Measurements from ENCODE around the gene JAZF1. TPM values are rescaled to one million over a fixed set of nuclear protein-coding genes. Genes with fewer than 3 reads are reported as not detected.

The JAZF1 gene
- total and polyA plus RNA-seq, 2 of the 8 experiments (the other 6 are each of a cell fraction or from before 2014, with no cell fraction given) = 2.6 to 21.8 TPM

GRCh38 chr7:27895551-27895950 lies 285.0 kb downstream of the JAZF1 start:
- Histone ChIP-seq H3K14ac (ENCODE audit: insufficient read length) (no peak overlapping the region), H3K18ac (ENCODE audit: extremely low read depth, low read length) (no peak overlapping the region), H2BK15ac (ENCODE audit: low read length) (no peak overlapping the region), H3K9ac (replicated peaks in 1 of 4; ENCODE audit: extremely low read depth in 1 of 4, low read depth in 3 of 4, low read length in 3 of 4) (no peak overlapping the region), H2AK5ac (ENCODE audit: low read depth, low read length) (no peak overlapping the region), H3K36me3 (ENCODE audit: control insufficient read depth in 2 of 4, insufficient read depth in 4 of 4, low read length in 3 of 4) (no peaks in the 10 kb centered on the region), H4K5ac (ENCODE audit: insufficient read length, low read depth, low read length) (no peak overlapping the region), H3K4ac (replicated peaks; ENCODE audit: insufficient read length, low read depth, low read length) (no peak overlapping the region), H2BK12ac (ENCODE audit: low read depth, low read length) (no peak overlapping the region), H3K56ac (replicated peaks; ENCODE audit: insufficient read length, low read depth, low read length) (no peak overlapping the region), H3K79me1 (ENCODE audit: low read depth, low read length) (no peaks in the 10 kb centered on the region; the same call in 1 of the 2 replicates), H2BK20ac (ENCODE audit: low read length) (no peak overlapping the region), H3K9me3 (ENCODE audit: insufficient read depth in 2 of 2, low read depth in 1 of 2, low read length in 1 of 2) (no peaks in the 10 kb centered on the region), H3K27ac (ENCODE audit: low read depth, low read length) (no peak overlapping the region), H2AFZ (ENCODE audit: low read length) (no peak overlapping the region), H3K79me2 (ENCODE audit: control insufficient read depth in 1 of 2, insufficient read depth in 2 of 2, low read length in 2 of 2) (no peaks in the 10 kb centered on the region), H3K23ac (ENCODE audit: insufficient read length) (no peak overlapping the region), H2BK5ac (ENCODE audit: low read depth, low read length) (no peak overlapping the region), H2BK120ac (replicated peaks; ENCODE audit: low read depth, low read length) (no peak overlapping the region), H3K4me3 (ENCODE audit: extremely low read depth in 1 of 4, insufficient read depth in 2 of 4, low read depth in 3 of 4, low read length in 4 of 4) (no peak overlapping the region), H4K20me1 (replicated peaks in 1 of 2; ENCODE audit: control insufficient read depth in 1 of 2, insufficient read depth in 2 of 2, low read length in 2 of 2) (no peaks in the 10 kb centered on the region), H3K23me2 (ENCODE audit: low read depth, low read length) (no peaks in the 10 kb centered on the region), H3K4me1 (replicated peaks in 1 of 4; ENCODE audit: control insufficient read depth in 3 of 4, insufficient read depth in 4 of 4, low read length in 3 of 4) (peaks cover 3 to 10% (median 8%) of the 10 kb centered on the region in 4 experiments), H4K8ac (ENCODE audit: extremely low read depth, insufficient read depth, low read length) (no peak overlapping the region), H3K27me3 (replicated peaks in 1 of 4; ENCODE audit: control insufficient read depth in 3 of 4, extremely low read depth in 1 of 4, insufficient read depth in 3 of 4, low read length in 3 of 4) (no peaks in the 10 kb centered on the region), H4K91ac (replicated peaks; ENCODE audit: insufficient read length, low read length) (no peak overlapping the region), H3K4me2 (ENCODE audit: insufficient read depth in 1 of 2, low read depth in 2 of 2, low read length in 2 of 2) (no peak overlapping the region)
- no peak for FAIRE-seq
- TF ChIP-seq USF2 (IDR thresholded peaks at IDR 0.05; ENCODE audit: low read length) (no peak), ATF2 (IDR thresholded peaks at IDR 0.05; ENCODE audit: low read length) (no peak), GABPA (IDR thresholded peaks at IDR 0.05; ENCODE audit: borderline replicate concordance, insufficient read depth, low read length) (no peak), PHF8 (conservative IDR thresholded peaks at IDR 0.05; ENCODE audit: low read depth, low read length) (no peak), RAD21 (IDR thresholded peaks at IDR 0.05 in 1 of 2, conservative IDR thresholded peaks at IDR 0.05 in 1 of 2; ENCODE audit: low read depth in 2 of 2, low read length in 2 of 2) (no peak), MAX (IDR thresholded peaks at IDR 0.05) (no peak), SP1 (IDR thresholded peaks at IDR 0.05; ENCODE audit: low read depth, low read length) (no peak), JUND (IDR thresholded peaks at IDR 0.05; ENCODE audit: low read length) (no peak)
- DNase-seq (ENCODE audit: low read depth in 1 of 2, low spot score in 2 of 2) = no peak
- CTCF ChIA-PET (ENCODE audit: partially characterized antibody) = no interaction called here
- POLR2A ChIA-PET (ENCODE audit: partially characterized antibody) = no interaction called here

Measured in H1 (cell line).